HPDE6-E6E7 (cell line): Measurements from ENCODE around the gene CYTH1.

ENCODE experiments used
- DNase-seq: peaks from one replicate; pipeline ENCODE4 v3.0.0; 2011; ENCODE audit warnings: missing footprints; ENCODE audit errors: extremely low spot score

The CYTH1 gene

DNA sequence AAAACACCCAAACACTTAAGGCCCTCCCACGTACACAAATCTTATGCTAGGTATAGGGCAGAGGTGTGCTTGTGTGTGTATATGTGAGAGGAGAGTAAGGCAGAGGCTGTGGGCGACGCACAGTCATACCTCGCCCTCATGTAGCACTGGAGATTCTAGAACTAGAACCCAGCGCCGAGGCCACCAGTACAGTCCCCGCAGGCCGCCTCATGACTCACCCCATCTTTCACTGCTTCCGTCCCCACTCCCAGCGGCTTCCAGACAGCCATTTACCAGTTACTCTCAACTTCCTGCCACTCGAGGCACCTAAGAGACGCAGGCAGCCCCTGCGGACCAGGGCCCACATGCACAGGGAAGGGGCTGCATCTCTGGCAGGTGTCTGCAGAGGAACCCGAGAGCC is 23.2 kb upstream of the CYTH1 start:
- DNase-seq, result no peak

DNA sequence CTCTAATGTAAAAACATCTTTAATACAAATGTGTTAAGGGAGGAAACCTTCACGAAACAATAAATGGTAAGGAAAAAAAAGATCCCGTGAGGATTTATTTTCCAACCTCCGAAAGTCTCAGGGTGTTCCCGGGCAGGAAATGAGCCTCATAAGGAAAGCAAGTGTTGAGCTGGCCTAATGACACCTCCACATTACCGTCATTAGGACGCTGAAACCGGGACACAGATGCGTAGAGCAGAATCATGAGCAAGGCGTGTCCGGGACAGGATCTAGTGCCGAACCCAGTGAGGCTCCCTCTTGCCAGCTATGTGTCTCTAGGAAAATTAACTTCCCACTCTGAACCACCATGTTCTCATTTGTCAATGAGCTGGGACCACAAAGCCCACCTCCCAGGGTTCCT is 22.7 kb upstream of the CYTH1 start:
- no peak for DNase-seq

DNA sequence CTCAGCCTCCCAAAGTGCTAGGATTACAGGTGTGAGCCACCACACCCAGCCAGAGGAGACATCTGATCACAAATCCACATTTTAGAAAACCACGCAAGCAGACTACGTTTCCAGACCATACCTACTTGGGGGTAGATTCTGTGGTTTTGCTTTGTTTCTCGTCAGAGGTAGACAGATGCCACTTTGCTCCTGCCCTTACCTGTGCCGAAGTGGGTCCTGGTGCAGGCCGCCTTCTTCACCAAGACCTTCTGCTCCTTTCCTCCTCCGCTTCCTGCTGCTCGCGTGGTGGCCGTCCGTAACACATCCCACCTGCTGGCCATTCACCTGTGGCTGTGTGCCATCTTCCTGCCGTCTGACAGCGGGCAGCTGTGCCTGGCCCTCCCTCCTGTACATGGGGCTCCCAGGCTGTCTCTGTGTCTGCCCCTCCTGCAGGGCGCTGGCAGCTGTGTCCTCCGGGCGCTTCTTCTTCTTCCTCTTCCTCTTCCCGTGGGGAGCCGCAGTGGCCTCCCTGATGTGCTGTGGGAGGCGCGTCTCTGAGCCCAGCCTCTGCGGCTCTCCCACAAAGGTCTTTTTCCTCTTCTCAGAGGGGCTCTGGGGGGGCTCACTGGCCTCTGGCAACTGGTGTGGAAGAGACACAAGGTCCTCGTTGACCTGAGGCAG is 21.2 kb upstream of the CYTH1 start:
- DNase-seq, result no peak

DNA sequence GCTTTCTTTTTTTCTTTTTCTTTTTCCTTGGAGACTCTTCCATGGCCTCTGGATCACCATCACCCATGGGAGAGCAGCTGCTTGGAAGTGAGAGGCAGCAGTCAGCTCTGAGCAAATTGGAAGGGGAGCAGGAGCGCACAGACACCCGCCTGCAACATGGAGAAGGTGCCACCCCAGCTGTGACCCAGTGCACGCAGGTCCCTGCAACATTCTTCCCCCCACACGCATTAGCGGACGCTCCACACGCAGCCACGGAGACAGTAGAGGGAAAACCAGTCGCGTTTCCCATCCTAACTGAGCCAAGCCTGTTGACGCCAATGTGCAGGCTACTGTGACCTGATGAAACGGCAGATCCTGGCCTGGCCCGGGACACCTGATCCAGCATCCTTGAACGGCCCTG is 20.4 kb upstream of the CYTH1 start:
- no peak for DNase-seq

DNA sequence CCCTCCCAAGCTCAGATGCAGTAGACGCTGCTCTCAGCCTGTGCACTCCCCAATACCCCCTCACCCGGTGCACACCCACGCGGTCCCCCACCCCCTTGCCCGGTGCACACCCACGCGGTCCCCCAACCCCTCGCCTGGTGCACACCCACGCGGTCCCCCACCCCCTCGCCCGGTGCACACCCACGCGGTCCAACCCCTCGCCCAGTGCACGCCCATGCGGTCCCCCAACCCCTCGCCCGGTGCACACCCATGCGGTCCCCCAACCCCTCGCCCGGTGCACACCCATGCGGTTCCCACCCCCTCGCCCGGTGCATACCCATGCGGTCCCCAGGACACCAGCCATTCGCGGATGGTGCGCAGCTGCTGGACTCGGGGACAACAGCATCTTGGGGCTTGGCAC is 19.9 kb upstream of the CYTH1 start:
- no peak for DNase-seq

DNA sequence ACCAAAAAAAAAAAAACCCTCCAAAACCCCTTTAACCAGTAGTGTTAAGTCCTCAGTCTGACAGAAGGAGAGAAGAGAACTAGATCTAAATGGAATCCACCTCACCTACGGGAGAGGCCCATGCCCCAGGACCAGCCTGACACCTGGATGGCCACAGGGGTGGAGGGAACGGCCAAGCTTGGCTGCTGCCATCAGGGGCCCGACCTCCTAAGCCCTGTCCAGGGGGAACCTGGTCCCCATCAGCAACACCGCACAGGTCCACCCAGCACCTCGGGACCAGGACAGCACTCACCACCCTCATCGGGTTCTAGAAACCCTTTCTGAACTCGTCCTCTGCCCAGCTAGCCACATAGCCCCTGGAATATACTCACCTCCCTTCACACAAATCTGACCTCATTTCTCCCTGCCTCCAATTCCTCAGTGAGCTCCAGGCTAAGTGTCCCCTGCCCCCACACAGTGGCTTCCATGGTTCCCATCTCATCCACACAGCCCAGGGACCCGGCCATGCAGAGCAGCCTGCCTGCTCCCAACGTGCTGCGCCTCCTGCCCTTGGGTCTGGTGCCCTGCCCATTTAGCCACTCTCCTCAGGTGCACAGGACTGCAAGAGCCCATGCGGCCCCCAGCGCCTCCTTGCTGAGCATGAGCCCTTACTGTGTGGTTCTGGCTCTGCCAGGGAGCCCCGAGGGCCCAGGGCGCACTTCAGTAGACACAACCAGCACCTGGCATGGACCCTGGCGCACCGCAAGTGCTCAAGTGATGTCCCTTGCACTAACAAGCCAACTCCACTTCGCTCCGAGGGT is 18.3 kb upstream of the CYTH1 start:
- DNase-seq, result no peak

DNA sequence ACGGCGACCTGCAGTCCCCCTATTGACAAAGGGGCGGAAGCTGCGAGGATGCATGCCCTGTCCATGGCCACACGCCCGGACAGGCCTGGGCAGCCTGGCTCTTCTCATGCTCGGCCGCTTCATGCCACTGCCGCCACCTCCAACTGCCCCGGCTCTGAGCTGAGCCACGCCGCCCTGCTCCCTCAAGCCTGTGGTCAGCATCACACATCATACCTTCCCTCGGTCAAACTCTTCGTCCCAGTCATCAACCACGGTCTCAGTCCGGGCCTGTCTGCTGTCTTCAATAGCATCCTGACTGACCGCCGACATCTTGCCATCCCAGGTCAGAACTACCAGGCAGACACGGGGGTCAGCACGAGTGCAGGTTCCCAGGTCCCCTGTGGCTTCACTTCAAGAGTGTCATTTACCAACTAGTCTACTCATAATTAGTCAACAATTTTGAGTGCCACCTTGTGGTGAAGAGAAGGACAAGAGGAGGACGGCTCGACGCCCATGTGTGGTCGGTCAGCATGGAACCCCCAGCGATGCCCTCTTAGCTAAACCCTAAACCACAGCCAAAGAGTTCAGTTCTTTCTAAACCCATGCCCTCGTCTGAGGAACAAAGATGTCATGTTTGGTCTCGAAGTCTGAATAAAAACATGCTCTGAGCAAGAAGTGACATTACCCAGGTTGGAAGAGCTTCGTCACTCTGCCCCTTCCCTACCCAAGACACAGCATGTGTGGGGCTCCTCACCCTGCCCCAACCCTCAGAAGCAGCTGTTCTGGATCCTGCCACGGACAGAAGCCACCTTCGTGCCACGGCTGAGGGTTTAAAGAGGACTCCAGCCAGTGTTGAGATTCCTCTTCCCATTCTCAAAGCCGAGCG is 16.9 kb upstream of the CYTH1 start:
- no peak for DNase-seq

DNA sequence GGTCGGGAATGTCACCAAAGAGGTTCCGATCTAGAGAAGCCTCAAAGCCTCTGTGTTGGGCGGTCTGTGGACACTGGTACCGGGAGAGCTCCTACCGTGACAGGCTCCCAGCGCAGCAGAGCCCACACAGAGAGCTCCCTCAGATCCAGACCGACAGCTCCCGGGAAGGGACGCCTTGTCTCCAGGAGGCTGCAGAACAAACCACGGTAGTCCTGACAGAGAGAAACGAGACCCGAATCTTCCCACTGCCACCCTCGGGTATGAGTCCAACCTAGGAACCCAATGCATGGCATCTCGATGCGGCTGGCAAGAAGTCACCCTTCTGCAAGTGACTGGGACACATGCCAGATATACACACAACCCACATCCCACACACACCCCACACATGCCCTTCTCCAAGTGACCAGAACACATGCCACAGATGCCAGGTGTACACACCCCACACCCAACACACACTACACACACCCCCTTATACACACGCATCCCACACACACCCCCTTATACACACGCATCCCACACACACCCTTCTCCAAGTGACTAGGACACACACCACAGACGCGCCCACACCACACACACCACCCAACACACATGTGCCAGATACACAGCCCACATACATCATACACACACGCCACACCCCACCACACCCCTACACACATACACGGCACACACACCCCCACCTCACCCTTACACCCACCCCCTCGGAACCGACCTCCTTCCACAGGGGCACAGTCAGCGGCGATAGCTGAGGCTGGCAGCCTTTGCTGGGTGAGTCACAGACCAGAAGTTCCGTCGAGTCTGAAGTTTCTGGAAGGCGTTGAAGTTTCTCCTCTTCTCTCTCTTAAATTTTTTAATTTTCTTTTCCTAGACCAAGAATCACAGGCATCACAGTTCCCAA is 15.9 kb upstream of the CYTH1 start:
- DNase-seq, result no peak

DNA sequence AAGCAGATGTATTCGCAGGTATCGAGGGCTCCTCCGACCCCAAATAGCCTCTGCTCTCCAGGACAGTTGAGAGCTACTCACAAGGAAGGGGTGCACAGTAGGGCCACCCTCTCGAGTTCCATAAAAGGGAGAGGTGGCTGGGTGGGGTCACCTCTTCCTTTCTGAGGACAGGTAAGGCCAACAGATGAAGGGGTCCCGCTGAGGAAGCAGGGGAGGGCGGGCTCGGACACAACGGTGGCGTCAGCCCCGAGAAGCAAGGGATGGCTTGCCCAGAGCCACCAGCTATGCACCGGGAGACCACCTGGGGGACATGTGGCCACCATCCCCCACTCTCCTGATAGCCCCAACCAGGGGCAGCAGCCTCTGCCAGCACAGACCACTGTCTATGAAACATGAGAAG is 15.1 kb upstream of the CYTH1 start:
- no peak for DNase-seq

DNA sequence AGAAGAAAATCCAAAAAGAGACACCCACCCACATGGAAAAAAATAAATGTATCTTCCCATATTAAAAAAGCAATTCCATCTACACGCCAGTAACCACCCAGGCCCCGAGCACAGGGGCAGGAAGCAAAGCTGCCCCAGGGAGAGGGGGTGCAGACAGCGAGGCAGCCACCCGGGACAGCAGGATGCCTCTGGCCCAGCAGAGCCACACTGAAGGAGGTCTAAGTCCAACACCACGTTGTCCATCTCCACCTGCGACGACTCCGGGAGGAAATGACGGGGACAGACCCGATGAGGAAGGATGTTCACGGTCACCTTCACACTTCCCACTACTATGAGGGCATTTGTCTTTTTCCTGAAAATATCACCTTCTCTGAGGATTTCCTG is 14.4 kb upstream of the CYTH1 start:
- DNase-seq, result no peak

DNA sequence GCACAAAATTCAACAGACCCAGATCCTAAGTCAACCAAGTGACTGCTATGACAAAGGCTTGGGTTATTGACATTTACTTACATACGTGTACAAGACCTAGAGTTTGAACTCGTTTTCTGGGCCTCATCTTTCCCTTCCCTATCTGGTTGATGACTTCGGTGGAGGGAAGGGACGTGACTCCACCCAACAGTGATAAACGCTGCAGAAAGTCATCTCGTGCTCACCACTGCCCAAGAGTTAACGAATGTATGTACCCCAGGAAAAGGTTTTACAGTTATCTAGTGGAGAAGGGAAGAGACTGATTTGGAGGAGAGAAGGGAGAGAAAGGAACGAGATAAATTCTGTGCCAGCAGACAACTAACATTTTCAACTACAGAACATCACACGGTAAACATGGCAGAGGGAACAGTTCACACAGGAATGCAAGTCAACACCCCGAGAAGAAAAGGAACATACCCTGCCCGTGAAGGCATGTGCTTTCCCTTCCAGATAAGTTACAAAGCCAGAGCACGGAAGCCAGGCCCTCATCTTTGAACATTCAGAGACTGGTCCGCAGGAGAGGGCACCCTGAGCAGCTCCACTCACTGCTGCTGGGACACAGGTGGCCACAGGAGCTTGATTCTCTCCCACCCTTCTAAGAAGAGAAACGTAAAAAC is 13.9 kb upstream of the CYTH1 start:
- no peak for DNase-seq

DNA sequence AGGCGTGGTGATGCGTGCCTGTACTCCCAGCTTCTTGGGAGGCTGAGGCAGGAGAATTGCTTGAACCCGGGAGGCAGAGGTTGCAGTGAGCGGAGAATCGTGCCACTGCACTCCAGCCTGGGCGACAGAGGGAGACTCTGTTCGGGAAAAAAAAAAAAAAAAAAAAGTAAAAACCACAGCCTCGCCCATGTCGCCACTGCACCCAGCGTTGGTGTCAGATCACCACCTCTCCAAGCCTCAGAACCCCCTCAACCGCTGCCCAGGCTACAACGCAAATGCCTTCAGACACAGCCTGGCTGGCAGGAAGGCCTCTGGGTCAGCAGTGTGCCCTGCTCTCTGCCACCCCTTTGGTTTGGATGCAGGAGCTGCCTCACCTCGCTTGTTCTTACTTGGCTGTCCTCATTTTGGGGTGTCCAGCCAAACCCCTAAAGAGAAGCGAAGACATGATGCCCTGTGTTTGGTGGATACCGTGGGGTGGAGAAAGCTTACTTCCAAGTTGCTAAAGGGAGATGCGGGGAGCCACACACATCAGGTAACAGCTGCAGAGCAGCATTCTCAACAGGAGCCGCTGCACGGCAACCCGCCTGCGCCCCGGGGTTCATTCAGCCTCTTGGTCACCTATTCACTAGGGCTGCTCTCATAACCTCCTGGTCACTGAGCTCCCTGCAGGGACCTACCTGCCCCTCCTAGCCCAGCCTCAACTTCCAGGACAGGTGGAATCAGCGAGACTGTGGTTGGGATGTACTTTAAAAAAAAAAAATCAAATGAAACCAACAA is 13.0 kb upstream of the CYTH1 start:
- DNase-seq, result no peak

DNA sequence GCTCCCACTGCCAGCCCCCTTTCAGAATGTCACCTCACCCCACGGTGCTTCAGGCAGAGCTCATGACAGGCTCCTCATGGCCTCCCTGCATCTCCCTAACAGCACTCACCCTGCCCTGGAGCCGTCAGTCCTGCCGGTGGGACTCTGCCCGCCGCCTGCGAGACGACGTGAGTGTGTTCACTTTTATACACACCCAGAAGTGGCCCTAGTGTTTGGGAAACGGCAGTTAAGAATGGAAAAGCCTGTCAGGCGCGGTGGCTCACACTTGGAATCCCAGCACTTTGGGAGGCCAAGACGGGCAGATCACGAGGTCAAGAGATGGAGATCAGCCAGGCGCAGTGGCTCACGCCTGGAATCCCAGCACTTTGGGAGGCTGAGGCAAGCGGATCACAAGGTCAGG is 12.3 kb upstream of the CYTH1 start:
- DNase-seq, result no peak

DNA sequence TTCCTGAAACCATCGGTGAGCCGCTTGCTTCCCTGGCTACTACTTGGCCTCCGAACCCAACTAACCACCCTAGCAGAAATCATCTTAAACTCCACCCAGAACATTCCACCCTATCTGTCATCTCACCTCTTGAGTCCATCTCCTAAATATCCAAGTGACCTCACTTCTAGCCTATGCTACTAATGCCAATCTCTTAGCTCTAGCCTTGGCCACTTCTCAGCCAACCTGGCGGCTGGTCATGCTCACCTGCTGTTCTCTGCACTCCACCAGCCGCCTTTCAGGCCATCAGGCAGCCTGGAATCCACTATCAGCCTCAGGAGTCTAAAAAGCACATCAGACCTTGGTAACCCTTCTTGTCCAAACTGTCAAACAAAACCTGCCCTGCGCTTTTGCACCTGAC is 11.9 kb upstream of the CYTH1 start:
- DNase-seq, result no peak

DNA sequence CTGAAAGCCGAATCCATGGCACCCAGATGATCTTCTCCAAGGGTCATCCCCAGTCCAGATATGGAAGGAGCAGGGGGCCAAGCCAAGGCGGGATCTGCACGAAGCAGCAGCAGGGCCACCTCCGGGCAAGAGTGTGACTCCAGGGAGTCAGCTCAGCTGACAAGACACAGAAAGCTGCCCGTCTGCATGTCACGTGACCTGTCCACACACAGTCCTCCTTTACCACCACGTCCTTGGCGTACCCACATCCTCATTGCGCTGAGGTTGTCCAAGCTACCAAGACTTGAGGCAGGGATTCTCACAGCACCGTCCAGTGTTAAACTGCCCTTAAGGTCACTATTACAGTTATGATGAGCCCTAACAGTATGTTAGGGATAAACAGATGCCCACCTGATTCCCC is 11.3 kb upstream of the CYTH1 start:
- DNase-seq, result no peak

DNA sequence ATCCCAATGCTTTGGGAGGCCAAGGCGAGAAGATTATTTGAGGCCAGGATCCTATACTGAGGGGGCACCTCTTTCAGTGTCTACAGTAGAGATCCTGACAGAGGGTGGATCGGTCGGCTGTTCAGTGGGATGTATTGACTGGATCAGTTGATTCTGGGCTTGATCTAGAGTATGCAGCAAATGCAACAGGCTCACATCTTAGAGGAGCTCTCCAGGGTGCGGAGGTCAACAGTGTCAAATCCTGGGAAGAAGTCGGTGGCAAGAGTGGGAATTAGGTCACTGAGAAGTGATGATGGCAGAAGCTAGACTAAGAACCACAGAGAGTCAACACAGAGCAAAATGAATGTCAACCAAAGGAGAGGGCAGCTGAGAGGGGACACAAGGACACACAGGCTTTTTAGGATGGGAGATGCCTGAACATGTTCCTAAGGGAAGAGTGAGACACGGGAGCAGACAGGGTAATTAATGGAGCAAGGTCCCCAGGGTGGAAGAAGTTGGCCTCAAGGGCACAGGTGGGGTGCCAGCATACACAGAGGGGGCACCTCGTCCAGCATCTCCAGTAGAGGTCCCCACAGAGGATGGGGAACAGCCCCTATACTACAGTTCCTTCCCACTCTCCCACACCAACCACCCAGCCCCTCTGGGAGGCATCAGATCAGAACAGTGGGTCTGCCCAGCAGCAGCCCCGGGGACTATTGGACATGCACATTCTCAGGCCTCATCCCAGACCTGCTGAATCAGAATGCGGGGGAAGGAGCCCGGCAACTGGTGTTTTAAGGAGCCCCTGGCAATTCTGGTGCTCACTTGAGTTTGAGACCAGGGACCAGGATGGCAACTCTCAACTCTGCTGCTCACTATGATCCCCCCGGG is 10.0 kb upstream of the CYTH1 start:
- DNase-seq, result no peak

DNA sequence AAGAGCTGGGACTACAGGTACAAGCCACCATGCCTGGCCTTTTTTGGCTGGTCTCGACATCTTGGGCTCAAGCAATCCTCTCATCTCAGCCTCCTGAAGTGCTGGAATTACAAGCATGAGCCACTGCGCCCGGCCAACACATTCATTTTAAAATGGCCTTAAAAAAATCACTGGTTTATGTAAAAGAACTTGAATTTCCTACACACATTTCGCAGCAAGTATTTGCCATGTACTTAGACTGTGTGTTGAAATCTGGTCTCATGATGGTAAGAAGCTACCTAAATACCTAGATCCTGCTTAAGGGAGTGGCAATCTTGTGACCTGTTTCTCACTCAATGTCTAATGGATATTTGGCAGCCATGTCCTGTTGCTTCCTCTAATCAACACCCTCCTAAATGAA is 8.5 kb upstream of the CYTH1 start:
- DNase-seq, result no peak

DNA sequence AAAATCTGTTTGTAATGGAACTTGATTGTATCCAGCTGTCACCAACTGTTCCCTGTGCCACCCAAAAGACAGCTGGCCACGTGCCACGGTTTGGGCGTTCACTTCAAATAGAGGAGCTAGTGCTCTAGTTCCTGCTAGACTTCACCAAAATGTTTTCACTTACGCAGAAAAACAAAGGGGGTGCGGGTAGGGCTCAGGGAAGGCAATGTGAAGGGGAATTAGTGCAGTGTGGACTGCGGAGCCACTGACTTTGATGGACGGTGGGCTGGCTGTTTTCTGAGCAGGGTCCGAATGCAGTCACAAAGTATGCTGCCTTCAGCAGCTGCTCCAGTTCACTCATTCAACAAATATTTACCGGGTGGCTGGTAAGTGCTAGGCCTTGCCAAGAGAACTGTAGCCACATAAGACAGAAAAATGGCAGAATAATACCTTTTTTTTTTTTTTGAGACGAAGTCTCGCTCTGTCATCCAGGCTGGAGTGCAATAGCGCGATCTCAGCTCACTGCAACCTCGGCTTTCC is 7.6 kb upstream of the CYTH1 start:
- no peak for DNase-seq

DNA sequence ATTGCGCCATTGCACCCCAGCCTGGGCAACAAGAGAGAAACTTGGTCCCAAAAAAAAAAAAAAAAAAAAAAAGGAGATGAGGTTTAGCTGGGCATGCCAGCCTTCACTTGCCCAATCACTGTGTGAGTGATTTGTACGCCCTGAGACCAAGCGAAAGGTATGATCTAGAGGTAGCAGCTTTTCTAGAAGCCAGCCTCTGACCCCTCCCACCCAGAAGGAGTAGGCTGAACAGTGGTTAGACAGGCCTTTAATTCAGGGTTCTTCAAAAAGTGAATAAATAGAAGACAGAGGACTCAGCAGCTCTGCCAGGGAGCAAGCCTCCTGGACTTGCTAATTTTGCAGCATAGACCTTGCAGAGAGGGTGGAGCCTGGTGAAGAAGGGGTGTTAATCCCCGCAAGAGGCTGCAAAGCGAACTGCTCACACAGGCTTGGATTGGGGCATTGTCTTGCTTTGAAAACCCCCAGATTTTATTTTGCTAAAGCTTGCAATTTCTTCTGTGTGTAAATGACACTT is 7.1 kb upstream of the CYTH1 start:
- no peak for DNase-seq
